ENCODE measurements around the gene SCAMP1. TPM values are rescaled to one million over a fixed set of nuclear protein-coding genes. Genes with fewer than 3 reads are reported as not detected.
"Not testable (repeated sequence)": the region's sequence is repeated elsewhere in the genome, so short reads cannot be mapped to it uniquely, and the experiment has no call there.

Gene SCAMP1
- total and polyA plus RNA-seq, 5 donors = 14.6 to 44.1 (median 40.1) TPM

GRCh38 chr5:78430866-78431265 is 70.4 kb downstream of the SCAMP1 start:
- H3K4me1 ChIP-seq (ENCODE audit: control insufficient read depth, insufficient read depth, low read length) = no peaks in the 10 kb centered on the region
- intact Hi-C loops (cut with DNase I) = no loop called here
- ATAC-seq (no peak), DNase-seq (no peak)
- 95% methylated on average over 1 of the region's 1 CpG for WGBS
- H3K27me3 ChIP-seq (ENCODE audit: control insufficient read depth, insufficient read depth) = no peaks in the 10 kb centered on the region
- no peaks in the 10 kb centered on the region for H3K9me3 ChIP-seq (ENCODE audit: control insufficient read depth, low read length)
- no peak overlapping the region for H3K27ac ChIP-seq (ENCODE audit: low read length)
- no peak overlapping the region for H3K4me3 ChIP-seq (ENCODE audit: low read length)

- intact Hi-C loops (cut with DNase I) = no loop called here
- Histone ChIP-seq H3K4me3 (ENCODE audit: low read length) (no peak overlapping the region), H3K9me3 (ENCODE audit: control insufficient read depth, low read length) (no peaks in the 10 kb centered on the region), H3K4me1 (ENCODE audit: control insufficient read depth, insufficient read depth, low read length) (no peaks in the 10 kb centered on the region), H3K27me3 (ENCODE audit: control insufficient read depth, insufficient read depth) (no peaks in the 10 kb centered on the region), H3K27ac (ENCODE audit: low read length) (no peak overlapping the region)
- ATAC-seq (no peak), DNase-seq (no peak)
Observed at GRCh38 chr5:78433972-78434371, 73.6 kb downstream of the SCAMP1 start.

GRCh38 chr5:78447775-78448424 is 87.5 kb downstream of the SCAMP1 start:
- 78% methylated on average over 3 of the region's 3 CpGs for WGBS
- H3K4me3 ChIP-seq (ENCODE audit: low read length) = no peak overlapping the region
- H3K27ac ChIP-seq (ENCODE audit: low read length) = no peak overlapping the region
- ATAC-seq (no peak), DNase-seq (no peak)
- no peaks in the 10 kb centered on the region for H3K9me3 ChIP-seq (ENCODE audit: control insufficient read depth, low read length)
- intact Hi-C loops (cut with DNase I) = no loop called here
- H3K4me1 ChIP-seq (ENCODE audit: control insufficient read depth, insufficient read depth, low read length) = no peaks in the 10 kb centered on the region
- no peaks in the 10 kb centered on the region for H3K27me3 ChIP-seq (ENCODE audit: control insufficient read depth, insufficient read depth)

GRCh38 chr5:78449103-78449502 is 88.7 kb downstream of the SCAMP1 start:
- DNase-seq = no peak
- H3K27me3 ChIP-seq (ENCODE audit: control insufficient read depth, insufficient read depth) = no peaks in the 10 kb centered on the region
- intact Hi-C loops (cut with DNase I) = no loop called here

GRCh38 chr5:78457507-78457906 is 97.1 kb downstream of the SCAMP1 start:
- WGBS = 80% methylated on average over 14 of the region's 14 CpGs
- ATAC-seq; DNase-seq; H3K27me3 ChIP-seq (ENCODE audit: control insufficient read depth, insufficient read depth); H3K9me3 ChIP-seq (ENCODE audit: control insufficient read depth, low read length); H3K4me3 ChIP-seq (ENCODE audit: low read length); intact Hi-C loops (cut with DNase I); H3K27ac ChIP-seq (ENCODE audit: low read length); H3K4me1 ChIP-seq (ENCODE audit: control insufficient read depth, insufficient read depth, low read length): not testable (repeated sequence)

More at GRCh38 chr5:78449103-78449502, 88.7 kb downstream of the SCAMP1 start:
- no peaks in the 10 kb centered on the region for H3K4me1 ChIP-seq (ENCODE audit: control insufficient read depth, insufficient read depth, low read length)
- no peak overlapping the region for H3K27ac ChIP-seq (ENCODE audit: low read length)
- no peaks in the 10 kb centered on the region for H3K9me3 ChIP-seq (ENCODE audit: control insufficient read depth, low read length)
- H3K4me3 ChIP-seq (ENCODE audit: low read length) = no peak overlapping the region
- no peak for ATAC-seq

GRCh38 chr5:78458843-78459242 is 98.4 kb downstream of the SCAMP1 start:
- Histone ChIP-seq H3K27me3 (ENCODE audit: control insufficient read depth, insufficient read depth) (no peaks in the 10 kb centered on the region), H3K27ac (ENCODE audit: low read length) (no peak overlapping the region), H3K4me1 (ENCODE audit: control insufficient read depth, insufficient read depth, low read length) (no peaks in the 10 kb centered on the region), H3K4me3 (ENCODE audit: low read length) (no peak overlapping the region), H3K9me3 (ENCODE audit: control insufficient read depth, low read length) (no peaks in the 10 kb centered on the region)
- 94% methylated on average over 2 of the region's 2 CpGs for WGBS
- ATAC-seq (no peak), DNase-seq (no peak)
- intact Hi-C loops (cut with DNase I) = no loop called here

- 93% methylated on average over 1 of the region's 1 CpG for WGBS
Observed at GRCh38 chr5:78467140-78467539, 106.7 kb downstream of the SCAMP1 start.

GRCh38 chr5:78467752-78468357 is 107.4 kb downstream of the SCAMP1 start:
- Histone ChIP-seq H3K4me3 (ENCODE audit: low read length) (no peak overlapping the region), H3K4me1 (ENCODE audit: control insufficient read depth, insufficient read depth, low read length) (no peaks in the 10 kb centered on the region), H3K9me3 (ENCODE audit: control insufficient read depth, low read length) (no peaks in the 10 kb centered on the region), H3K27ac (ENCODE audit: low read length) (no peak overlapping the region), H3K27me3 (ENCODE audit: control insufficient read depth, insufficient read depth) (no peaks in the 10 kb centered on the region)
- WGBS = 12% methylated on average over 3 of the region's 3 CpGs
- no peak for DNase-seq
- intact Hi-C loops (cut with DNase I) = loop anchor here in 1 of 4 donors (10.0 kb wide), 1 partner anchor 497 kb away; no protein-coding TSS in a partner anchor
- peak; percentile 40 to 67 for ATAC-seq

More at GRCh38 chr5:78467140-78467539, 106.7 kb downstream of the SCAMP1 start:
- ATAC-seq = no peak
- Histone ChIP-seq H3K4me3 (ENCODE audit: low read length) (no peak overlapping the region), H3K4me1 (ENCODE audit: control insufficient read depth, insufficient read depth, low read length) (no peaks in the 10 kb centered on the region), H3K9me3 (ENCODE audit: control insufficient read depth, low read length) (no peaks in the 10 kb centered on the region), H3K27me3 (ENCODE audit: control insufficient read depth, insufficient read depth) (no peaks in the 10 kb centered on the region), H3K27ac (ENCODE audit: low read length) (no peak overlapping the region)
- intact Hi-C loops (cut with DNase I) = loop anchor here in 1 of 4 donors (10.0 kb wide), 1 partner anchor 498 kb away; no protein-coding TSS in a partner anchor
- DNase-seq = no peak

- intact Hi-C loops (cut with DNase I) = loop anchor here in 2 of 4 donors (10.0 kb wide), 2 partner anchors 53 to 173 kb away; partner anchors contain the start of gene LHFPL2 (in 1 of the 2)
- H3K4me1 ChIP-seq (ENCODE audit: control insufficient read depth, insufficient read depth, low read length) = no peaks in the 10 kb centered on the region
- no peaks in the 10 kb centered on the region for H3K9me3 ChIP-seq (ENCODE audit: control insufficient read depth, low read length)
- H3K4me3 ChIP-seq (ENCODE audit: low read length) = no peak overlapping the region
- H3K27ac ChIP-seq (ENCODE audit: low read length) = no peak overlapping the region
- ATAC-seq (no peak), DNase-seq (no peak)
- no peaks in the 10 kb centered on the region for H3K27me3 ChIP-seq (ENCODE audit: control insufficient read depth, insufficient read depth)
Observed at GRCh38 chr5:78471896-78472295, 111.5 kb downstream of the SCAMP1 start.

- no peaks in the 10 kb centered on the region for H3K27me3 ChIP-seq (ENCODE audit: control insufficient read depth, insufficient read depth)
- H3K4me1 ChIP-seq (ENCODE audit: control insufficient read depth, insufficient read depth, low read length) = no peaks in the 10 kb centered on the region
- intact Hi-C loops (cut with DNase I) = loop anchor here in 2 of 4 donors (10.0 kb wide), 2 partner anchors 52 to 172 kb away; partner anchors contain the start of gene LHFPL2 (in 1 of the 2)
- no peak overlapping the region for H3K27ac ChIP-seq (ENCODE audit: low read length)
- DNase-seq = no peak
- H3K4me3 ChIP-seq (ENCODE audit: low read length) = no peak overlapping the region
- peak; percentile 29 to 54 for ATAC-seq
- H3K9me3 ChIP-seq (ENCODE audit: control insufficient read depth, low read length) = no peaks in the 10 kb centered on the region
Observed at GRCh38 chr5:78472469-78473106, 112.2 kb downstream of the SCAMP1 start.

GRCh38 chr5:78473751-78474150 is 113.3 kb downstream of the SCAMP1 start:
- Histone ChIP-seq H3K9me3 (ENCODE audit: control insufficient read depth, low read length) (no peaks in the 10 kb centered on the region), H3K4me3 (ENCODE audit: low read length) (no peak overlapping the region), H3K4me1 (ENCODE audit: control insufficient read depth, insufficient read depth, low read length) (no peaks in the 10 kb centered on the region), H3K27ac (ENCODE audit: low read length) (no peak overlapping the region), H3K27me3 (ENCODE audit: control insufficient read depth, insufficient read depth) (no peaks in the 10 kb centered on the region)
- ATAC-seq (no peak), DNase-seq (no peak)
- intact Hi-C loops (cut with DNase I) = loop anchor here in 2 of 4 donors (10.0 kb wide), 2 partner anchors 51 to 171 kb away; partner anchors contain the start of gene LHFPL2 (in 1 of the 2)
- WGBS = 87% methylated on average over 1 of the region's 1 CpG

All from right cardiac atrium (tissue), 5 donors.